ENCODE measurements around the gene ACTL6B.
A peak's percentile ranks its signal among the peaks of the same experiment; 100 is the strongest.

ACTL6B gene

GRCh38 chr7:100627238-100627549, 29.1 kb downstream of the ACTL6B start:
- Histone ChIP-seq H3K36me3 (ENCODE audit: control insufficient read depth, insufficient read depth, low read length) (no peaks in the 10 kb centered on the region), H3K4me3 (ENCODE audit: low read depth, low read length) (peak overlapping the region; percentile 52), H3K9me3 (ENCODE audit: control insufficient read depth, insufficient read depth, low read length) (no peaks in the 10 kb centered on the region), H3K4me1 (ENCODE audit: control insufficient read depth, insufficient read depth, low read length) (peaks cover 5% of the 10 kb centered on the region), H3K9ac (ENCODE audit: low read depth, low read length) (no peak overlapping the region), H3K27me3 (ENCODE audit: control insufficient read depth, insufficient read depth, low read length) (peaks cover 17% of the 10 kb centered on the region)

- H3K27me3 ChIP-seq (ENCODE audit: control insufficient read depth, insufficient read depth, low read length) = peaks cover 12% of the 10 kb centered on the region
- H3K9me3 ChIP-seq (ENCODE audit: control insufficient read depth, insufficient read depth, low read length) = no peaks in the 10 kb centered on the region
- H3K36me3 ChIP-seq (ENCODE audit: control insufficient read depth, insufficient read depth, low read length) = no peaks in the 10 kb centered on the region
- H3K4me1 ChIP-seq (ENCODE audit: control insufficient read depth, insufficient read depth, low read length) = peaks cover 5% of the 10 kb centered on the region
- no peak overlapping the region for H3K9ac ChIP-seq (ENCODE audit: low read depth, low read length)
- H3K4me3 ChIP-seq (ENCODE audit: low read depth, low read length) = peak overlapping the region; percentile 52
Observed at GRCh38 chr7:100626530-100627237, 29.6 kb downstream of the ACTL6B start.

GRCh38 chr7:100626055-100626454, 30.2 kb downstream of the ACTL6B start:
- H3K9ac ChIP-seq (ENCODE audit: low read depth, low read length) = no peak overlapping the region
- peaks cover 11% of the 10 kb centered on the region for H3K27me3 ChIP-seq (ENCODE audit: control insufficient read depth, insufficient read depth, low read length)
- H3K4me1 ChIP-seq (ENCODE audit: control insufficient read depth, insufficient read depth, low read length) = peaks cover 5% of the 10 kb centered on the region
- no peaks in the 10 kb centered on the region for H3K9me3 ChIP-seq (ENCODE audit: control insufficient read depth, insufficient read depth, low read length)
- peak overlapping the region; percentile 52 for H3K4me3 ChIP-seq (ENCODE audit: low read depth, low read length)
- no peaks in the 10 kb centered on the region for H3K36me3 ChIP-seq (ENCODE audit: control insufficient read depth, insufficient read depth, low read length)

- peaks cover 11% of the 10 kb centered on the region for H3K27me3 ChIP-seq (ENCODE audit: control insufficient read depth, insufficient read depth, low read length)
- H3K9me3 ChIP-seq (ENCODE audit: control insufficient read depth, insufficient read depth, low read length) = no peaks in the 10 kb centered on the region
- H3K4me3 ChIP-seq (ENCODE audit: low read depth, low read length) = no peak overlapping the region
- no peaks in the 10 kb centered on the region for H3K36me3 ChIP-seq (ENCODE audit: control insufficient read depth, insufficient read depth, low read length)
- H3K9ac ChIP-seq (ENCODE audit: low read depth, low read length) = no peak overlapping the region
- H3K4me1 ChIP-seq (ENCODE audit: control insufficient read depth, insufficient read depth, low read length) = peaks cover 5% of the 10 kb centered on the region
Observed at GRCh38 chr7:100623951-100624824, 32.1 kb downstream of the ACTL6B start.

- H3K36me3 ChIP-seq (ENCODE audit: control insufficient read depth, insufficient read depth, low read length) = no peaks in the 10 kb centered on the region
- H3K9ac ChIP-seq (ENCODE audit: low read depth, low read length) = no peak overlapping the region
- H3K27me3 ChIP-seq (ENCODE audit: control insufficient read depth, insufficient read depth, low read length) = peaks cover 7% of the 10 kb centered on the region
- no peaks in the 10 kb centered on the region for H3K9me3 ChIP-seq (ENCODE audit: control insufficient read depth, insufficient read depth, low read length)
- H3K4me1 ChIP-seq (ENCODE audit: control insufficient read depth, insufficient read depth, low read length) = peaks cover 5% of the 10 kb centered on the region
- H3K4me3 ChIP-seq (ENCODE audit: low read depth, low read length) = no peak overlapping the region
Observed at GRCh38 chr7:100621554-100621953, 34.7 kb downstream of the ACTL6B start.

- no peaks in the 10 kb centered on the region for H3K36me3 ChIP-seq (ENCODE audit: control insufficient read depth, insufficient read depth, low read length)
- no peak overlapping the region for H3K9ac ChIP-seq (ENCODE audit: low read depth, low read length)
- H3K27me3 ChIP-seq (ENCODE audit: control insufficient read depth, insufficient read depth, low read length) = peaks cover 3% of the 10 kb centered on the region
- H3K4me1 ChIP-seq (ENCODE audit: control insufficient read depth, insufficient read depth, low read length) = peaks cover under 1% of the 10 kb centered on the region
- no peak overlapping the region for H3K4me3 ChIP-seq (ENCODE audit: low read depth, low read length)
- no peaks in the 10 kb centered on the region for H3K9me3 ChIP-seq (ENCODE audit: control insufficient read depth, insufficient read depth, low read length)
Observed at GRCh38 chr7:100620804-100621203, 35.4 kb downstream of the ACTL6B start.

- Histone ChIP-seq H3K4me1 (ENCODE audit: control insufficient read depth, insufficient read depth, low read length) (no peaks in the 10 kb centered on the region), H3K36me3 (ENCODE audit: control insufficient read depth, insufficient read depth, low read length) (no peaks in the 10 kb centered on the region), H3K9me3 (ENCODE audit: control insufficient read depth, insufficient read depth, low read length) (no peaks in the 10 kb centered on the region), H3K27me3 (ENCODE audit: control insufficient read depth, insufficient read depth, low read length) (no peaks in the 10 kb centered on the region), H3K4me3 (ENCODE audit: low read depth, low read length) (no peak overlapping the region), H3K9ac (ENCODE audit: low read depth, low read length) (no peak overlapping the region)
Observed at GRCh38 chr7:100620239-100620638, 36.0 kb downstream of the ACTL6B start.

GRCh38 chr7:100614308-100614861, 41.9 kb downstream of the ACTL6B start:
- no peak overlapping the region for H3K9ac ChIP-seq (ENCODE audit: low read depth, low read length)
- H3K4me1 ChIP-seq (ENCODE audit: control insufficient read depth, insufficient read depth, low read length) = no peaks in the 10 kb centered on the region
- H3K4me3 ChIP-seq (ENCODE audit: low read depth, low read length) = no peak overlapping the region
- H3K27me3 ChIP-seq (ENCODE audit: control insufficient read depth, insufficient read depth, low read length) = peaks cover 2% of the 10 kb centered on the region
- H3K36me3 ChIP-seq (ENCODE audit: control insufficient read depth, insufficient read depth, low read length) = no peaks in the 10 kb centered on the region
- no peaks in the 10 kb centered on the region for H3K9me3 ChIP-seq (ENCODE audit: control insufficient read depth, insufficient read depth, low read length)

- Histone ChIP-seq H3K4me1 (ENCODE audit: control insufficient read depth, insufficient read depth, low read length) (no peaks in the 10 kb centered on the region), H3K27me3 (ENCODE audit: control insufficient read depth, insufficient read depth, low read length) (peaks cover 2% of the 10 kb centered on the region), H3K36me3 (ENCODE audit: control insufficient read depth, insufficient read depth, low read length) (no peaks in the 10 kb centered on the region), H3K9me3 (ENCODE audit: control insufficient read depth, insufficient read depth, low read length) (no peaks in the 10 kb centered on the region), H3K4me3 (ENCODE audit: low read depth, low read length) (peak overlapping the region; percentile 87), H3K9ac (ENCODE audit: low read depth, low read length) (no peak overlapping the region)
Observed at GRCh38 chr7:100613412-100614175, 42.7 kb downstream of the ACTL6B start.

- Histone ChIP-seq H3K4me3 (ENCODE audit: low read depth, low read length) (peak overlapping the region; percentile 87), H3K36me3 (ENCODE audit: control insufficient read depth, insufficient read depth, low read length) (no peaks in the 10 kb centered on the region), H3K9ac (ENCODE audit: low read depth, low read length) (no peak overlapping the region), H3K27me3 (ENCODE audit: control insufficient read depth, insufficient read depth, low read length) (peaks cover 2% of the 10 kb centered on the region), H3K9me3 (ENCODE audit: control insufficient read depth, insufficient read depth, low read length) (no peaks in the 10 kb centered on the region), H3K4me1 (ENCODE audit: control insufficient read depth, insufficient read depth, low read length) (no peaks in the 10 kb centered on the region)
Observed at GRCh38 chr7:100612730-100613390, 43.4 kb downstream of the ACTL6B start.

Data from iPS-15b (cell line).